ENCODE data around the gene DYNC1LI2.
"Not testable (repeated sequence)": the region's sequence is repeated elsewhere in the genome, so short reads cannot be mapped to it uniquely, and the experiment has no call there.

DYNC1LI2 gene

DNA sequence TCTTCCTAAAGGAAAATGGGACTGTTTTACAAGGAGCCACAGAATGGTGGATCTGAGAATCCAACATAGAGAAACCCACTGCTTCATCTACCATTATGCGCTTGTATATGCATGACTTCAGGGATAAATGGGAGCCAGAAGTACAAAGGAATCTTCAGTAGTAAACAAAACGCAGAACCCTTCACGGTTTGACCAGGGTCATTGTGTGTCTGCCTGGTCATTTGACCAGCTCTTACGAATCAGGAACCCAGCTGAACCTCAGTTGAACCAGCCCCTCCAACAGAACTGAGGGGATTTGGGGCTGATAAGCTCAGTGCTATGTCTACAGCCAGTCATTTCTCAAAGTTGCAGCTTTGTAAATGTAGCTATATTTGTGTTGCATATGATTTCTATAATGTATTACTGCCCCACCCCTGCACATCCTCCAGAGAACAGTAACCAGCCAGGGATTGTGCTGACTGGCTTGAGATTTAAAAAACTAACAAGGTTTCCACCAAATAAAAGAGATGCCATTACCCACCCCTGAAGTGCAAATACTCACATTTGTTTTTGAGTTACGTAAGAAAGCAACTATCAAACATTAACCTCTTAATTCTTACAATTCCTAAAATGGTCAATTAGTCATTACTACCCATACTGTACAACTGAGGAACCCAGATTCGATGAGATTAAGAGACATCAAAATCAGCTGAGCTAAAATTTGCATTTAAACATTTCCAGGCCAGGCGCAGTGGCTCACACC, 61.1 kb downstream of the DYNC1LI2 start:
- DNase-seq (ENCODE audit: low spot score): no peak
- no peak overlapping the region for H3K27ac ChIP-seq
- TF ChIP-seq, protein P1, sequence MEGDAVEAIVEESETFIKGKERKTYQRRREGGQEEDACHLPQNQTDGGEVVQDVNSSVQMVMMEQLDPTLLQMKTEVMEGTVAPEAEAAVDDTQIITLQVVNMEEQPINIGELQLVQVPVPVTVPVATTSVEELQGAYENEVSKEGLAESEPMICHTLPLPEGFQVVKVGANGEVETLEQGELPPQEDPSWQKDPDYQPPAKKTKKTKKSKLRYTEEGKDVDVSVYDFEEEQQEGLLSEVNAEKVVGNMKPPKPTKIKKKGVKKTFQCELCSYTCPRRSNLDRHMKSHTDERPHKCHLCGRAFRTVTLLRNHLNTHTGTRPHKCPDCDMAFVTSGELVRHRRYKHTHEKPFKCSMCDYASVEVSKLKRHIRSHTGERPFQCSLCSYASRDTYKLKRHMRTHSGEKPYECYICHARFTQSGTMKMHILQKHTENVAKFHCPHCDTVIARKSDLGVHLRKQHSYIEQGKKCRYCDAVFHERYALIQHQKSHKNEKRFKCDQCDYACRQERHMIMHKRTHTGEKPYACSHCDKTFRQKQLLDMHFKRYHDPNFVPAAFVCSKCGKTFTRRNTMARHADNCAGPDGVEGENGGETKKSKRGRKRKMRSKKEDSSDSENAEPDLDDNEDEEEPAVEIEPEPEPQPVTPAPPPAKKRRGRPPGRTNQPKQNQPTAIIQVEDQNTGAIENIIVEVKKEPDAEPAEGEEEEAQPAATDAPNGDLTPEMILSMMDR (conservative IDR thresholded peaks at IDR 0.05; ENCODE audit: low read depth): no peak
- ChIA-PET CTCF (no interaction called here), POLR2A (ENCODE audit: low non-redundant PET) (no interaction called here)

GRCh38 chr16:66689282-66689681, 62.1 kb downstream of the DYNC1LI2 start:
- TF ChIP-seq, protein P1 (conservative IDR thresholded peaks at IDR 0.05; ENCODE audit: low read depth): no peak
- CTCF ChIA-PET: no interaction called here

GRCh38 chr16:66687906-66688625, 63.3 kb downstream of the DYNC1LI2 start:
- TF ChIP-seq, protein P1 (conservative IDR thresholded peaks at IDR 0.05; ENCODE audit: low read depth): no peak
- no peak overlapping the region for H3K27ac ChIP-seq
- ChIA-PET POLR2A (ENCODE audit: low non-redundant PET) (no interaction called here), CTCF (interaction anchor here (1.0 kb wide), 1 partner anchor 8 kb away, joined by 3 read pairs; the partner anchor contains the start of gene CMTM4)
- DNase-seq (ENCODE audit: low spot score): no peak

More at GRCh38 chr16:66689282-66689681, 62.1 kb downstream of the DYNC1LI2 start:
- H3K27ac ChIP-seq: no peak overlapping the region
- POLR2A ChIA-PET (ENCODE audit: low non-redundant PET): no interaction called here
- DNase-seq (ENCODE audit: low spot score): no peak

GRCh38 chr16:66685501-66686115, 65.8 kb downstream of the DYNC1LI2 start:
- DNase-seq (ENCODE audit: low spot score); CTCF ChIA-PET; POLR2A ChIA-PET (ENCODE audit: low non-redundant PET); H3K27ac ChIP-seq: not testable (repeated sequence)

DNA sequence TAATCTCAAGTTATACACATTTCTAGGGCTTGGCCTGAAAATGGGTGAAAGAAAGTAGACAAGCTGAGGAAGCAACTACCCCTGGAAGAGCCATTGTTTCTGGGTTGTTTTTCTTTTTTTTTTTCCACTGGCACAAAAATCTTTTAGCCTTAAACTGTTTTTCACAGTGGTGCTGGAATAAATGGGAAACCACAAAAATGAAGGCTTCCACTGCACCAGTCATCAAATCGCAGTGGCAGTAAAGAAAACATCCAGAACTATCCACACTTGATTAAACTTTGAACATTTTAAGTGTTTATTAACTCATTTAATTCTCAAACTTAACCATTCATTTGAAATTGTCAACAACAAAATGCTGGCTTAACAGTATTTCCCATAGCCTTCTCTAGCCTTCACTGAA, 69.1 kb downstream of the DYNC1LI2 start:
- ChIA-PET CTCF (no interaction called here), POLR2A (ENCODE audit: low non-redundant PET) (interaction anchor here (0.6 kb wide), 1 partner anchor 79 kb away, joined by 6 read pairs; no protein-coding TSS in a partner anchor)
- TF ChIP-seq, protein P1 (conservative IDR thresholded peaks at IDR 0.05; ENCODE audit: low read depth): no peak
- H3K27ac ChIP-seq: no peak overlapping the region
- no peak for DNase-seq (ENCODE audit: low spot score)

DNA sequence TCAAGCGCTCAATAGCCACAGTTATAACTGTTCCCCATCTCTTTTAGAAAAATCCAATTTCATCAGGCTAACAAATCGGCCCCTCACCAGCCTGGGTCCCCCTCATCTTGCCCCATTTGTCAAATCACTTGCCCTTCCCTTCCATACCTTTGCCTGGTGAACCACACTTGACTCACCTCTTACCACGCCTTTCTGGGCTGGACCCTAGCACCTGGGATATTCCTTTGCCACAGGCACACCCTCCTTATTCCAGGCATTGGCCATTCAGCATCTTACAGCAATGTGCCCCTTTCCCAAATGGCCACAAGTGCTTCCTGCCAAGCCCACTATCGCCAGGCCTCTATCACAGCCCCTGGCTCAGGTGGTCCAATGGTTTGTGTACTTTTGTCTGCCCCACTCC, 69.7 kb downstream of the DYNC1LI2 start:
- CTCF ChIA-PET: no interaction called here
- POLR2A ChIA-PET (ENCODE audit: low non-redundant PET): interaction anchor here (0.6 kb wide), 1 partner anchor 79 kb away, joined by 6 read pairs; no protein-coding TSS in a partner anchor
- TF ChIP-seq, protein P1 (conservative IDR thresholded peaks at IDR 0.05; ENCODE audit: low read depth): no peak
- H3K27ac ChIP-seq: no peak overlapping the region
- DNase-seq (ENCODE audit: low spot score): peak; percentile 64
